Measurements from ENCODE around the gene ELAVL3.
A peak's percentile ranks its signal among the peaks of the same experiment; 100 is the strongest.
"Not testable (repeated sequence)": the region's sequence is repeated elsewhere in the genome, so short reads cannot be mapped to it uniquely, and the experiment has no call there.

The ELAVL3 gene

GRCh38 chr19:11458912-11459311, 21.9 kb downstream of the ELAVL3 start:
- DNase-seq (ENCODE audit: low read depth in 2 of 2): not testable (repeated sequence)

- DNase-seq (ENCODE audit: low read depth in 2 of 2): no peak
Measured at GRCh38 chr19:11458236-11458900, 22.5 kb downstream of the ELAVL3 start.

GRCh38 chr19:11457831-11458230, 23.0 kb downstream of the ELAVL3 start:
- no peak for DNase-seq (ENCODE audit: low read depth in 2 of 2)

- no peak for DNase-seq (ENCODE audit: low read depth in 2 of 2)
Measured at GRCh38 chr19:11457115-11457514, 23.7 kb downstream of the ELAVL3 start.

GRCh38 chr19:11456659-11457058, 24.2 kb downstream of the ELAVL3 start:
- DNase-seq (ENCODE audit: low read depth in 2 of 2): no peak

- not testable (repeated sequence) for DNase-seq (ENCODE audit: low read depth in 2 of 2)
Measured at GRCh38 chr19:11455233-11455554, 25.7 kb downstream of the ELAVL3 start.

GRCh38 chr19:11453468-11454341, 27.1 kb downstream of the ELAVL3 start:
- DNase-seq (ENCODE audit: low read depth in 2 of 2): no peak

- DNase-seq (ENCODE audit: low read depth in 2 of 2): no peak
Measured at GRCh38 chr19:11452620-11453310, 28.1 kb downstream of the ELAVL3 start.

- no peak for DNase-seq (ENCODE audit: low read depth in 2 of 2)
Measured at GRCh38 chr19:11451871-11452619, 28.8 kb downstream of the ELAVL3 start.

GRCh38 chr19:11451327-11451870, 29.4 kb downstream of the ELAVL3 start:
- DNase-seq (ENCODE audit: low read depth in 2 of 2): no peak

GRCh38 chr19:11450570-11451326, 30.1 kb downstream of the ELAVL3 start:
- DNase-seq (ENCODE audit: low read depth in 2 of 2): no peak

- DNase-seq (ENCODE audit: low read depth in 2 of 2): no peak
Measured at GRCh38 chr19:11448923-11449554, 31.8 kb downstream of the ELAVL3 start.

GRCh38 chr19:11448410-11448809, 32.4 kb downstream of the ELAVL3 start:
- DNase-seq (ENCODE audit: low read depth in 2 of 2): no peak

GRCh38 chr19:11447347-11448262, 33.2 kb downstream of the ELAVL3 start:
- DNase-seq (ENCODE audit: low read depth in 2 of 2): no peak

- DNase-seq (ENCODE audit: low read depth in 2 of 2): peak in 1 of 2 donors; percentile 21
Measured at GRCh38 chr19:11446652-11447301, 34.1 kb downstream of the ELAVL3 start.

- DNase-seq (ENCODE audit: low read depth in 2 of 2): no peak
Measured at GRCh38 chr19:11446271-11446651, 34.6 kb downstream of the ELAVL3 start.

GRCh38 chr19:11445141-11445540, 35.7 kb downstream of the ELAVL3 start:
- no peak for DNase-seq (ENCODE audit: low read depth in 2 of 2)

GRCh38 chr19:11444059-11444458, 36.8 kb downstream of the ELAVL3 start:
- DNase-seq (ENCODE audit: low read depth in 2 of 2): no peak

- no peak for DNase-seq (ENCODE audit: low read depth in 2 of 2)
Measured at GRCh38 chr19:11437955-11438354, 42.9 kb downstream of the ELAVL3 start.
